ENCODE results near the gene SPARC.
A peak's percentile ranks its signal among the peaks of the same experiment; 100 is the strongest.

SPARC gene

GRCh38 chr5:151664694-151665585 lies 21.8 kb downstream of the SPARC start:
- TF ChIP-seq CTCF (IDR thresholded peaks at IDR 0.05; ENCODE audit: extremely low read depth, missing control alignments) = no peak
- DNase-seq (ENCODE audit: low spot score) = no peak

GRCh38 chr5:151663617-151664293 lies 23.0 kb downstream of the SPARC start:
- no peak for DNase-seq (ENCODE audit: low spot score)
- no peak for TF ChIP-seq CTCF (IDR thresholded peaks at IDR 0.05; ENCODE audit: extremely low read depth, missing control alignments)

- TF ChIP-seq CTCF (IDR thresholded peaks at IDR 0.05; ENCODE audit: extremely low read depth, missing control alignments) = no peak
- DNase-seq (ENCODE audit: low spot score) = peak; percentile 36
Measured at GRCh38 chr5:151662805-151663204, 23.9 kb downstream of the SPARC start.

GRCh38 chr5:151661968-151662732 lies 24.6 kb downstream of the SPARC start:
- no peak for TF ChIP-seq CTCF (IDR thresholded peaks at IDR 0.05; ENCODE audit: extremely low read depth, missing control alignments)
- DNase-seq (ENCODE audit: low spot score) = peak; percentile 49

GRCh38 chr5:151660616-151661495 lies 25.9 kb downstream of the SPARC start:
- no peak for DNase-seq (ENCODE audit: low spot score)
- TF ChIP-seq CTCF (IDR thresholded peaks at IDR 0.05; ENCODE audit: extremely low read depth, missing control alignments) = no peak

- TF ChIP-seq CTCF (IDR thresholded peaks at IDR 0.05; ENCODE audit: extremely low read depth, missing control alignments) = peak; percentile 88
- DNase-seq (ENCODE audit: low spot score) = peak; percentile 78
Measured at GRCh38 chr5:151659001-151659754, 27.5 kb downstream of the SPARC start.

All from GM20000 (cell line).